HG02798 (cell line): ENCODE data around the gene SESN1.
A peak's percentile ranks its signal among the peaks of the same experiment; 100 is the strongest.
"Not testable (repeated sequence)": the region's sequence is repeated elsewhere in the genome, so short reads cannot be mapped to it uniquely, and the experiment has no call there.

Experiments
- ATAC-seq: cut with Tn5 transposase; IDR thresholded peaks from one replicate; pipeline ENCODE4 v1.9.1; 2021; ENCODE audit warnings: mild to moderate bottlenecking; ENCODE audit not compliant: unreplicated experiment, poor library complexity

The SESN1 gene

DNA sequence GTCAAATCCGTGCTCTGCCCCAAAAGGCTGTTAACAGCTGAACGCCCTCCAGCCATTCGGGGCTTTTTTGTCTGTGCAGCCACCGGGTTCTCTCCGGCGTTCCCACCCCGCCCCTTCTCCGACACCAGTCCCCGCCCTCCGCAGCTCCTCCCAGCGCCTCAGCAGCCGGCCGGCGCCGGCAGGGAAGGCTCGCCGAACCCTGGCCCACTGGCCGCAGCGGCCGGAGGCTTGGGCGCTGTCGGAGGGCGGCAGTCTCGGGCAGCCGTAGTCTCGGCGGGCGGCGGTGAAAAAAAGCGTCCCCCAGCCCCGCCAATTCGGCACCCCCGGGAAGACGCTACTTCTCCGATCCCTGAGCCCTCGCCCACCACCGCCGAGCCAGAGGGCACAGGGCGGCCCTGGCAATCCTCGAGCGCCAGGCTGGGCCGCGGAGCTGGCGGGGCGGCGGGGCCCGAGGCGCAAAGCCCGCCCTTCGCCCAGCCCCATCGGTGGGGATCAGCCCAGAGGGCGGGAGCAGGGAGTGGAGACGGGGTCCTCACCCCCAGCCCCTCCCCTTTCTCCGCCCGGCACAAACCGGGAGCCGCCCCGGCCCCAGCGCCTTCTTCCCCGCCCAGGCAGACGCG is at the start of gene SESN1:
SESN1 (minus strand) TSS at position 431 of the 620 bp plus-strand sequence. CDS start 773 bp downstream, outside the sequence.
- ATAC-seq, result peak; percentile 77

DNA sequence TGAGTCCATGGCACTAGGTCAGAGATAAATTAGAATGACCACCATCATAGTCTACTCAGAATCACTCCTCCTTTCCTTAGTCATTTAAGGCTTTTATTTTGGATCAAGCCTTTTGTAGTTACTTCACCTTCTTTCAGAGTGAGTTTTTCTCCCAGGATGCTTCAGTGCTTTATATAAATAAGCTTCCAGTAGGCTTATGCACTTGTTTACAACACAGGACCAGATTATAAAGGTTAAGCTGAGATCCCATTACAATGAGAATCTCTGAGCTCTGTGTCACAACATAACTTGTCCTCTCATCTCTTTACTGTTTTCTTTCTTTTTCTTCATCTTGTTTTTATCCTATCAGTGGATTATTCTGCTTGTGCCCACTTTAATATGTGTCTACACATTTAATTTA is 48.5 kb upstream of the SESN1 start:
- ATAC-seq, result no peak

GRCh38 chr6:109142067-109142466 is 47.4 kb upstream of the SESN1 start:
- not testable (repeated sequence) for ATAC-seq

- no peak for ATAC-seq
Measured at GRCh38 chr6:109139109-109139508, 44.5 kb upstream of the SESN1 start.

GRCh38 chr6:109136530-109136929 is 41.9 kb upstream of the SESN1 start:
- not testable (repeated sequence) for ATAC-seq

DNA sequence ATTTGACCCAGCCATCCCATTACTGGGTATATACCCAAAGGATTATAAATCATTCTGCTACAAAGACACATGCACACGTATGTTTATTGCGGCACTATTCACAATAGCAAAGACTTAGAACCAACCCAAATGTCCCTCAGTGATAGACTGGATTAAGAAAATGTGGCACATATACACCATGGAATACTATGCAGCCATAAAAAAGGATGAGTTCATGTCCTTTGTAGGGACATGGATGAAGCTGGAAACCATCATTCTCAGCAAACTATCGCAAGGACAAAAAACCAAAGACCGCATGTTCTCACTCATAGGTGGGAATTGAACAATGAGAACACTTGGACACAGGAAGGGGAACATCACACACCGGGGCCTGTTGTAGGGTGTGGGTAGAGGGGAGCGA is 41.4 kb upstream of the SESN1 start:
- not testable (repeated sequence) for ATAC-seq

- not testable (repeated sequence) for ATAC-seq
Measured at GRCh38 chr6:109135600-109135999, 41.0 kb upstream of the SESN1 start.

- ATAC-seq, result no peak
Measured at GRCh38 chr6:109130065-109130464, 35.4 kb upstream of the SESN1 start.

GRCh38 chr6:109125504-109125903 is 30.9 kb upstream of the SESN1 start:
- no peak for ATAC-seq

GRCh38 chr6:109124219-109124618 is 29.6 kb upstream of the SESN1 start:
- ATAC-seq, result no peak

DNA sequence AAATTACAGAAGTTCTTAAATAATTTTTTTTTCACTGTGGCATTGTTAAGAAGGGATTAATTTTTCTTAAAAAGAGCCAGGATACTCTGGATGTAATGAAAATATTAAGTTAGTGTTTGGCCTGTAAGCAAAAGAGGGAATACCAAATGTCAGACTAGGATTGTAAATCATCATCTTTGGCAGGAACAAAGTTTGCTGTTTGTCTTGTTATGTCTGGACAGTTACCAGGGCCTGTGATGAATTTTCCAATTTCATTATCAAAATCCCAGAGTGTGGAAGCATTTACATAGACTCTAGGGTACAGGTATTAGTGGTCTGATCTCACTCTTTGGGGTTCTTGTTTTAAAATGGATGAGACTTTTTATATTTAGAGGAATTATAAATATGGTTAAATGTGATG is 26.8 kb upstream of the SESN1 start:
- no peak for ATAC-seq

- no peak for ATAC-seq
Measured at GRCh38 chr6:109118871-109119354, 24.3 kb upstream of the SESN1 start.

DNA sequence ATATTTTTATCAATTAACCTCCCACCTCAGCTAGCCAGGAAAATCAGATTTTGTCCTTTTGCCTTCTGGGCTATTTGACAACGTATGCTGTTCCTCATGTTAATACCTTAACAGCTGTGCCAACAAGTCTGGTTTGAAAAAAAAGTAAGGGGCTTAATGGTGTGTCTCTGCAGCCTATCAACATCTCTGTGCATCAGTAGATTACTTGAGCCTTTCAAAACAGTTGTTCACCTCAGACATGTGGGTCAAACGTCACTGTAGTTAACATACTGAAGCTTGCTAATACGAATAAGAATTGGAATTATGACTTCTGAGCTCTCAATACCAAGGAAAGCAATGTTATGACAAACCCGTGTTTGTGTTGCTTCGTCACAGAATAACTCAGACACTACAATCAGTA is 23.7 kb upstream of the SESN1 start:
- no peak for ATAC-seq

GRCh38 chr6:109117346-109118035 is 22.8 kb upstream of the SESN1 start:
- ATAC-seq, result peak; percentile 83

DNA sequence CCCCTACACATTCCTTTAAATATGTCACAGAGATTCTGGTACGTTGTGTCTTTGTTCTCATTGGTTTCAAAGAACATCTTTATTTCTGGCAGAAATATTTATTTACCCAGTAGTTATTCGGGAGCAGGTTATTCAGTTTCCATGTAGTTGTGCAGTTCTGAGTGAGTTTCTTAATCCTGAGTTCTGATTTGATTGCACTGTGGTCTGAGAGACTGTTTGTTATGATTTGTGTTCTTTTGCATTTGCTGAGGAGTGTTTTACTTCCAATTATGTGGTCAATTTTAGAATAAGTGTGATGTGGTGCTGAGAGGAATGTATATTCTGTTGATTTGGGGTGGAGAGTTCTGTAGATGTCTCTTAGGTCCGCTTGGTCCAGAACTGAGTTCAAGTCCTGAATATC is 18.0 kb upstream of the SESN1 start:
- not testable (repeated sequence) for ATAC-seq

GRCh38 chr6:109109663-109110062 is 15.0 kb upstream of the SESN1 start:
- ATAC-seq, result not testable (repeated sequence)

GRCh38 chr6:109105681-109106080 is 11.0 kb upstream of the SESN1 start:
- no peak for ATAC-seq

GRCh38 chr6:109104512-109104911 is 9.9 kb upstream of the SESN1 start:
- no peak for ATAC-seq

DNA sequence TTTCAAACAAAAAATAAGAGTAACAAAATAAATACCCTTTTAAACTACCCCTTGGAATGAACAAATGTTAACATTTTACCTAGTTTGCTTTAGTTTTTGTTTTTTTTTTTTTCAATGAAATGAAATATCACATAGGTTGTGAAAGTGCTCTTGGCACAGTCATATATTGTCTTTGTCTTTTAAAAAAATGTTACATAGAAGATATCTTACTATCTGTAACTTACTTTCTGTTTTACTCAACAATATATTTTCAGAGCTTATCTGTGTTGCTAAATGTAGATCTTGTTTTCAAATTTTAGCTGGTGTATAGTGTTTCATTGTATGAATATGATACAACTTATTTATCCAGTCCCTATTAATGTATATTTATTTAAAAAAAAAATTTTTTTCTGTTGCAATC is 9.3 kb upstream of the SESN1 start:
- ATAC-seq, result no peak

DNA sequence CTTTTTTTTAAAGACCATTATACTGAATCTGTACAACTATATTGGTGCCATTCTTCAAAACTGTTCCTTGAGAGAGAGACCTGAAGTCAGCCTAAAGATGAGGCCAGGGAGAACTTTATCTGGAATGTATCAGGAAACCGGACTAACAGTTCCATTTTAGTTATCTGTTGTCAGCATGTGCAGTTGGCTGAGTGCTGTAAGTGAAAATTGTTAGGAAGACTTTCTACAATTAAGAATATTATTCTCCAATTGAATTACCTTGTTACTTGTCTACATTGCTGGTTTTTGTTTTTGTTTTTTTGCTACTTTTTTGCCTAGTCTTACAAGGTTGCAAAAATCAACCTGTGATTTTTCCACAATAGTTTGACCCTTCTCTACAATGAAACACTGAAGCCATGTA is 8.1 kb upstream of the SESN1 start:
- ATAC-seq, result no peak

DNA sequence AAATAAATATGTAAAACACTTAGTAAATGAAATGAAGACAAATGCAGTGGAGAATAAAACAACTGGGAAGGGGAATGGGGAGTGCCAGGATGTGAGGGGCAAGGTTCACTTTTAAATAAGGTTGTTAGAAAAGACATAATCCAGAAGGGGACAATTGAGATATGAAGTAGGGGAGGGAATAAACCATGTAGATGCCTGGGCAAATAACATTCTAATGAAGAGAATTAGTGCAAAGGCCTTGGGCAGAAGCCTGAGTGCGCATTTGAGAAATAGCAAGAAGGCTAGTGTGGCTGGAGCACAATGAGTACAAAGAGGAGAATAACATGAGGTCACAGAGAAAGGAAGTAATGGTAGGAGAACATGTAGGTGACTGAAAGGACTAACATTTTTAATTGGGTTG is 3.0 kb upstream of the SESN1 start:
- no peak for ATAC-seq

DNA sequence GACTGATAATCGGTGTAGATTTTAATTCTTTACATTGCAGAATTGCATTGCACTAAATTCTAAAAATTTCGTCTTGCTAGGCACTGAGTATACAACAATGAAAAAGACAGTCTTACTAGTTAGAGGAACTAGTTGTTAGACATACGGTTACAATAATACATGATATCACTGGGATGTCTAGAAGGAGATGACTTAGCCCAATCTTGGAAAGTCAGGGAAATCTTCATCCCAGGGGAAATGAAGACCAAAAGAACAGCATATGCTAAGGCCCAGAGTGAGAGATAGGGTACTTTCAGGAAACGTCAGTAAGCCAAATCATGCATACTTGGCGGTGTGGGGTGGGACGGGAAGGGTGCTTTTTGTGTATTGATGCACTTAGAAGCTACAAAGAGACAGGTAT is 1.6 kb upstream of the SESN1 start:
- no peak for ATAC-seq
